GM18508 (cell line): ENCODE data around the gene SOX6.

Experiments
- ATAC-seq: cut with Tn5 transposase; IDR thresholded peaks from one replicate; pipeline ENCODE4 v1.9.1; 2021; ENCODE audit warnings: moderate number of reproducible peaks; ENCODE audit not compliant: insufficient read depth, unreplicated experiment

Gene SOX6

DNA sequence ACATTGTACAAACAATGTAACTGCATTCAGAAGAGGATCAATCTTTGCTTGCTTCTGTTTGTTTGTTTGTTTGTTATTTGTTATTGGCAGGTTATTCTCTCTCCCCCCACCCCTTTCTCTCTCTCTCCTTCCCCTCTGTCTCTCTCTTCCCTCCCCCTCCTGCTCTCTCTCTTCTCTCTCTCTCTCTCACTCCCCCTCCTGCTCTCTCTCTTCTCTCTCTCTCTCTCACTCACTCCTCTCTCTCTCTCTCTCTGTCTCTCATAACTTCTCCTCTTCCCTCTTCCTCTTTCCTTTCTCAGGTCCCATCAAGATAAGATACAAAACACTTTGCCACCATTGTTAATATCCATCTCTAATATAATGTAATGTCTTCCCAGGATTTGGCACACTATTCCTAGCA lies 236.3 kb downstream of the SOX6 start:
- no peak for ATAC-seq

DNA sequence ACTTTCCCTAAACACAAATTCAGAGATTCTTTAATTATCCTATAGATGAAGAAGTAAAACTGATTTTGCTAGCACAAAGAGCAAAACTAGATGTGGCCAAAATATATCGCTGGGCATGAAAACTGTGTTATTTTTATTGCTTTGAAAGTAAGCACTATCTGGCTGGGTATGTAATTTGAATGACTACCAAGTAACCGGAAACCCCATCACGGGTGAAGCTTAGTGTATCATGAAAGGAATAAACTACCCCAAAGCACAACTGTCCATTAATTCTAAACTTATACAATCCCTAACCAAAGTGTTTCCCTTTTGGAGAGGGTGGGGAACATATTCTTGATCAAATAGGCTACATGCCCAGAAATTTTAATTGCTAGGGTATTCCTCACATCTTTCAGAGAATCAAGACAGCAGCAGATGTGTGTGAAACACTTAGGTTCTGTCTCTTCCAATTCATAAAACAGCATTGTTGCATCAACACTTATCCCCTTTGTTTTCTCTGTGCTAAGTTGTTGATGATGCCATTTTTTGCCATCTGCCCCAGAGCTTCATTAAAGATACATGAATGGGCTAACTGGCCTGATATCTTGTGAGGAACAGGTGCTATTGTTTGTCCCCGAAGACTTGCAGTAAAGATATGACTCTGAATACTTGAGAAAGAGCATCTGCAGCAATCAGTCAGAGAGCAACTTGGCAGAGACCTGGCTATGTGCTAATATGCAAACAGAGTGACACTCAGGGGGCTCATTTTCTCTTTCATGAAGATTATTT lies 238.2 kb downstream of the SOX6 start:
- no peak for ATAC-seq

DNA sequence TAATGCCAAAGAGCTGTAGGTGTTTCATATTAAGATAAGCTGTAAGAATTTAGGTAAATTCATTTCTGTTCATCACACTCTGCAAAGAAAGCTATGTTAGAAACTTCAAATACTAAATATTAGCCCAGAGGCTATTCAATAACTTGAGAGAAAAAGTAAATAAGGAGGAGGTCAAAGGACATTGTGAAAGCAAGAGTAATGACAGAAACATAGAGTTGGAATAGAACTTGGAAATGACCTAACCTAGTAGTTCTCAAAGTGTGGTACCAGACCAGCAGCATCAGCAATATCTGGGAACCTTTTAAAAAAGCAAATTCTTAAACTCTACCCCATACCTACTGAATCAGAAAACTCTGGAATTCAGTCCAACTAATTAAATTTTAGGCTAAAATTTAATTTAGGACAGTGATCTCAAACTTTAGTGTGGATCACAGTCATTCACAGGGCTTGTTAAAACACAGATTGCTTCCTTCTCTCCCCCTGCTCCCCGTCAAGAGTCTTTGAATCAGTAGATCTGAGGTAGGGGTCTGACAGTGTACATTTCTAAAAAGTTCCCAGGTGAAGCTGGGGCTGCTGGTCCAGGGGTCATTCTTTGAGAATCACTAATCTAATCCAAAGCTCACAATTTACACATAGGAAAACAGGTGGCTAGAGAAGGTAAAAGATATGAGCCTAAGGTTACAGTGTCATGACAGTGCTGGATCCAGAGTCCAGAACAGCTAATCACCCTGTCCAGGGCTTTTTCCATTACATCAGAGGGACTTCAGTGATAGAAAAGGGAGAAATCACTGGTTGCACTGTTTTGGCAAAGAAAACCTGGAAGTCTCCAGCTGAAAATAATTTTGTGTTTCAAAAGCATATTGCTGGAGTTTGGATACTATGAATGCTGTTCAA lies 241.1 kb downstream of the SOX6 start:
- ATAC-seq: no peak

DNA sequence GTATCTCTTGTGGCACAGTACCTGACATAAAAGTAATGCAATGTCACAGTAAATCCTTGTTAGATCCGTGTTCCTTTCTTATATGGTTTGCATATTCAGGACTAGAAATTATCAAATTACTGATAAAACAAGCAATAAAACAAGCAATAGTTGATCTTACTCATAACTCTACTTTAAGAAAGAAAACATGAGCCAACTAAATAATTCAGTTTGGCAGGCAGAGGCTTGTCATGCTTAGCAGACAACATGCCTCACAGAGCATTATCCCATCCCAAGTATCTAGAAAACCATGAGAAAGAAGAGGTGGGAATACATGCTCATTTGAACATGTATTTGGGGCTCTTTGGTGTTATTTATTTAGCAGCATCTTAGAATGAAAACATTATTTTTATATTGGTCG lies 241.9 kb downstream of the SOX6 start:
- ATAC-seq: no peak

DNA sequence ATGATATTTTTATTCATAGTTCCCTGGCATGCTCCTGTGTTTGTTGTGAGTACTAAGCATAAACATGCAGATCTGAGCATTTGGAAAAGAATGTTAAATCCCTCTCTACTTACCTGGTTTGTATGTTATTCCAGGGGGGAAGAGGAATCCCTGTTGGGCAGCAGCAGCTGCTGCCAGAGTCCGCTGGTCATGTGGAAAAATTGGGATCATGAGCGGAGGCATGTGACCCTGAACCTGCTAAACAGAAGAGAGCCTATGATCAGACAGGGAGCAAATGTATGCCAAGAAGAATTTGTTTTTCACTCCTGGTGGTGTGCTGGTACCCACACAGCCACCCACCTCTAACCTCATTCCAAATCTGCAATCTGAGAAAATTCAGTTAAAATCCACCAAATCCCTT lies 244.7 kb downstream of the SOX6 start:
- ATAC-seq: no peak

DNA sequence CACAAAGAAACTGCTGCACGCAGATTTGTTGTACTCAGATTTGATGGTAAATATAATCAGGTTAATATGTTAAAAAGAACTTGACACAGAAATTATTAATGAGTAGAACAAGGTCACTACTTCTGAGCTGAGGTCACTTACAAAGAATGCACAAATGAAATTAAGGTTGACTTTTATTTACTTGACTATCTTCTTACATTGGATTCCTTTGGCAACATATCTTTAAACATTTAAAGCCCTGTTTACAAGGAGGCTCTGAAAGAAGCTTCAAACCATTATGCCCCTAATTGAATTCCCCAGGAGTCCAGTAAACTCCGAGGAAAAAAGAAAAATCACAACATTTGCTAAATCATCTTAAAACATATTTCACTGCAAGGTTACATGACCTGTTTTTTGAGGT lies 245.5 kb downstream of the SOX6 start:
- ATAC-seq: no peak

DNA sequence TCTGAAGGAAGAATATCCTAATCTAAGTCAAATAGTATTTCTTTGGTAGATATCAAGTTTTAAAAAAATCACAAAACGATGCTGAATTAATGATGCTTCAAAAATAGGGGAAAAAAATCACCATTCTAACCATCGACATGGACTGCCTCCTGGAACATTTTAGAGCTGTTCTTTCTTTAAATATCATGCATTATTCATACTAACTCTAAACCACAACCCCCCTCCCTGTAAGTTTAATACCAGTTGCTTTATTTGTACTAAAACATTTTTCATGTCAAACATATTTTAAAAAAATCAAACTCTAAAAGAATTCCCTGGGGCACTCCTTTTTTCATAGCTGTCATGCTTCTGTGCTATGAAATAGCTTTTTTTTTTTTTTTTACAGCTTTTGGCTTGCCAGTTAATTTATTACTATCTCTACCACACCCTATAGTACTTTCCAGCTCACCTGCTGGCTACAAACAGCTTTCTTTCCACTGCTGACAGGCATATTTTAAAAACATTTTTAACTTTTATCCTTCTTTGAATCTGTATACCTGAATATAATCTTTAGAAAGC lies 256.9 kb downstream of the SOX6 start:
- no peak for ATAC-seq

DNA sequence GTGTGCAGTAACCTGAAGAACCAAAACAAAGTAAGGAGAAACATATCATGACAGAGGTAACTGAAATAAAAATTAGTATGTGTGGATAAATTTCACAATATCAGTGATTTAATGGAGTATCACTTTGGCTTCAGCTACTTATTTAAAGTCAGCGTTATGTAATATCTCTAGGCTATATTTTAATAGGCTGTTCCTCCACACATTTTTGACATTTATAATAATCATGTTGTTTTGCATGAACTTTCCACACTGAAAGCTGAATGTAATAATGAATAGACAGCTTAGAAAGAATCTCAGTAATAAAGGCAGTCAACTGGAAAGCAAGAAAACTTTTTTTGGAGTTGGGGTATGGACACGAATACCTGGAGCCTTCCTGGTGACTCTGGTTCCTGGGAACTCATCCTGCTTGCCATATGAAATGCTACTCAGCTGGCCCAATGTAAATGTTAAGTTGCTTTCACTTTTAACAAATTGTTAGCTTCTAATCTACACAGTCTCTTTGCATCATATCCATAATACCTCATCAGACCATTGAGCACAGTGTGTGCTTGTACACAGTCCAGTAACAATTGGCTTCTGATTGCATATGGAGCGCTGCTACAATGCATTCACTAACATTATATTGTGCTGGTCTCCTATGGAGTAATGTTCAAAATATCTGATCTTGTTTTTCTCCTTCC lies 257.7 kb downstream of the SOX6 start:
- no peak for ATAC-seq

DNA sequence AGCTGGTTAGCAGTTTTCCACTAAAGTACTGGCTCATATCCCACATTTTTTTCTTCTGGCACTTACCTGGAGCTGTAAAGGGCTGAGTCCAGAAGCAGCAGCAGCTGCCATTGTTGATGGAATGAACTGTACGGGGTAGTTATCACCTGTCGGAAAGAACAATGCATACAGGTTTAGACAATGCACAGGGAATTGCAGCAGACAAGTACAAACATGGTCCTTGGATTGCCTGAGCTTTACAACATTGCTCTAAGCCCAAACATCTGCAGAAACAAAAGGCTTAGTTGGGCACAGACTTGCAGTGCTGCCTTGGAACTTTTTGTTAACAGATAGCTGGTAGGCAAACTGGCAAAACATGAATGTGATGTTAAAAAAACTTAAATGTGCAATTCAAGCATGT lies 258.8 kb downstream of the SOX6 start:
- no peak for ATAC-seq

DNA sequence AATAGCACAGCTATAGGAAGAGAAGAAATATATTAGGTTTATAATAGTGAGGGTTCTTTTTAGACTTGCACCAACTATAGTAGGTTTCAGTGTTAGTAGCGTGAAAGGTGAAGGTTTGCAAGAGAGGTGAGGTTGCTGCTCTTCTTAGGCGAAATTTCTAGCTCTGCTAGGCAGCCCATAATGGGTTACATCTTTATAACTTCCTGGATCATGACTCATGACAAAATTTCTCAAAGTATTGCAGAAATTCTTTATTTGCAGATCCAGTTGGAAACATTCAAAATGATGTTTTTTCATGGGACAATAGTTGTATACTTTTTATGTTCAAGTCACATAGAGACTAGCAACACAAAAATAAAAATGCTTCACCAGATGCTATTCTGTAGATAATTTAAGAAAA lies 260.0 kb downstream of the SOX6 start:
- ATAC-seq: no peak

DNA sequence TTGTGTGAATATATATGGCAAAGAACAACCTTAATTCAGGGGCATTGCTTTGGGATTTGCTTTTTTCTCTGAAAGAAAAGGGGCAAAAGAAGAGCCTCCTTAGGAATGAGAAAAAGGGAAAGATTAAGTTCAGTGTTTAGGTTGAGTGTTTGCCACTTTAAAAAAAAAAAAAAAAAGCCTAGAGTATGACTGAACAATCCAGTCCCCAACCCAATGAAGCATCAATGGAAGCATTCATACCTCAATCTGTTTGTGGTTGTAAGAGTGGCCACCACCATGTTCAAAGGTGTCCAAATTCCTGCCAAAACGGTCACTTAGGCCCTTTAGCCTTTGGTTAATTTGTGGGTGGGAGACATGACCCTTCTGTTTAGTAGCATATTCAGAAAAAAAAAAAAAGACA lies 260.6 kb downstream of the SOX6 start:
- no peak for ATAC-seq

DNA sequence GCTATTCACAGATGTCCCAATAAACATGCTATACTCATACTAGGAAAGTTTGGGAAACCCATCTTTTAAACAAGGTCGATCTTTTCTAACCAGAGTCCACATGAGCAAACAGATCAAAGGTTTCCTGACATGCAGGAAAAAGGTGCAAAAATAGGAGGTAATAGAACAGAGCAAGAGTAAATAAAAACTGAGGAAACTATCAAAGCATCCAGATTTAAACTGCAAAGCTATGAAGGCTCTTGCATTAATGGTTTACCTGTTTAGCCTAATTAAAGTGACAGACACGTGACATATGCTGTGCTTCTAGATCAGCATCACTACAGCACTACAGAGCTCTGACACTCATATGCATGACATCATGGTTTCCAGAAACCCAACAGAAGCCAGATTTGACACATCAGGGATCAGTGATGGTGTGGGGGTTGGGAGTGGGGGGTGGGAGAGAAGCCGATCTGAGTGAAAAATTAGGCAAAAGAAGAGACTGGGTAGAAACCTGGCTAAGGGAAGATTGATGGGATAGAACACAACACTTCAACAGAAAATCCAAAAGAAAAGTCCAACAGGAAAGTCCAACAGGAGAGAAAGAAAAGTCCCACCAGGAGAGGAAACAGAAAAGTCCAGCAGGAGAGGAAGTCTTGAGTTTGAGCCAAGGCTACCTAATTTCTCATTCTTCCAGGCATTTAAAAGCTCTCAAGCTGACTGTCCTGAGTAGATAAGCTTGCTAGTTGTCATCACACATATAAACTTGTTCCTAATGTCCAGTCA lies 262.3 kb downstream of the SOX6 start:
- no peak for ATAC-seq

DNA sequence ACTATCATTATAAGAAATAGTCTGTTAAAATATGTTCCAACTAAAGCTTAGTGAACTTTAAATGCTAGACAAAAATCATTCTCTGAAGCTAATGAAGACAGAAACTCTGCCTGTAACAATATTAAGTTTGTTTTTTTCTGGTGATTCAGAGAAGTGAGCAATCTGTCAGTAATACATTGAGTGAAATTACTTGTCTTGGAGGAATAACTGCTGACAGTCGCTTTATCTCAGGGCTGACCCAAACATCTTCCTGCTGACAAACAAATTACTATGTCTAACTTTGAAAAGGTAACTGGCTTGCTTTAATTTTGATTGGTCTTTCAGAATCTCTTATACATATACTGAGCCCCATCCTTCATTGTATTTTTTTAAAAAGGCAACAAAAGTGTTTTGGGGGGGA lies 264.5 kb downstream of the SOX6 start:
- no peak for ATAC-seq

DNA sequence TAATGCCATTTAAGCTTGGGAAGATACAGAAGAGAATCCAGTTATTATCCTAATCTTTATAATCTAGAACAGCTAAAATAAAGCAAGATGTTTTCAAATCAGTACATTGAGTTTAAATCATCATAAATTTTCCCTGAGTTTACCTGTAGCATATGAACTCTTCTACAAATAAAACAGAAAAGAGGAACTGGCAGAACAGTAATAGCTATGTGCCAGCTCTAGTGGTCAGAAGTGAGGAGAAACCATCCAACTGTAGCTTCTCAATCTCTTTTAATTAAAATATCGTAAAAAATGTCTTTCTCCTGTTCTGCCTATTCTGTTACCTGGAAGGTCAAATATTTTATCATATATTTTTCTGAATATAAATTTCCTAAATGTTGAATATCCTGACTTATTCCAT lies 266.9 kb downstream of the SOX6 start:
- no peak for ATAC-seq

DNA sequence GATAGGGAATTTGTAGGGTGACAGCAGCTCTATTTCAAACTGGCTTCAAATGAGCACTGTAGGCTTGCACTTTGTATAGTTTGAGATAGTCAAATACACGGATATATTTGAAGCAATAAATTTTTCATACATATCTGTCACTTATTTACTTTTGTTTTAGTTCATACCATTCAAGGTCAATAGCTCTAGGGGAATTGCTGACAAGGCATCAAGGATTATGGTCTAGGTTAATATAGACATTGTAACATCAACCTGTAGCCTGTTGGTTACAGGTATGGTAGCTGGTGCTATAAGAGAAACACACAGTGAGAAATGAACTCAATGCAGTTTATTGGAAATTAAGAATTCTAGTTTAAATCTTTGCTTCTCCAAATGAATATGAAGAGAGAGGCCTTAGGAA lies 267.6 kb downstream of the SOX6 start:
- ATAC-seq: no peak

DNA sequence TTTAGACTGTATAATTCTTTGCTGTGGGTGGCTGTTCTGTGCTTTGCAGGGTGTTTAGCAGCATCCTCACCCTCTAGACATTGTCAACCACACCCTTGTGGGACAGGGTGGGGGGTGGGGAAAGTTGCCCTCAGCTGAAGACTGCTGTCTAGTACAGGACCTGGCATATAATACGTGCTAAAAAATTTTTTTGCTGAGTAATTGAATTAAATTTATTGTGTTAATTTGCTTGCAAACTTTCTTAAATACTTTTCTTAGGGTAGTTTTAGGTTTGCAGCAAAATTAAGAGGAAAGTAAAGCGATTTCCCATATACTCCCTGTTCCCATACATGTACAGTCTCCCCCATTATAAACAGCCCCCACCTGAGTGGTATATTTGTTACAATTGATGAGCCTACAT lies 268.5 kb downstream of the SOX6 start:
- ATAC-seq: no peak

DNA sequence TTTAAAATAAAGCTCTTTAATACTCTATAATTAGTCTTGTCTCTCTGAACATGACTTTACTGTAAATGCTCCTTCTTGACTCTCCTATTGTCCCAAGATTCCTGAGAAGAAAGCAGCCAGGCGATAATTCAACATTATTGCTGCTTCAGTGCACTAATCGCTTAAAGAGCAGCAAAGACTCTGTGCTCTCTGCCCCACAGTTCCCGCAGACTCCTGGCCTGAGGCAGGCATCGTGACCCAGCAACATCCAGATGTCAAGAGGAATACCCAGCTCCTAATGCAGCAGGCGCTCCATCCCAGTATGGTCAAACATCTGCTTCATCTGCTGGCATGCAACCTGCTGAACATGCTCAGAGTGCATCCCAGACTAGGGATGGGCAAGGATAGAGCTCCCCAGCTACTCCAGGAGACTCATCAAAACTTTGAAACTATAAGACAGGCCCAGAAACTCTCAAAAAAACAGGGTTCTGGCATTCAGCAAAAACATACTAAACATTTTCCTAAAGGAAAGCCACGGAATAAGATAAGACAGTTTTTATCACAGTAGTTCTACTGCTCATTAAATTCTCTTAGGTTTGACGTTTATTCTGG lies 270.0 kb downstream of the SOX6 start:
- ATAC-seq: no peak

DNA sequence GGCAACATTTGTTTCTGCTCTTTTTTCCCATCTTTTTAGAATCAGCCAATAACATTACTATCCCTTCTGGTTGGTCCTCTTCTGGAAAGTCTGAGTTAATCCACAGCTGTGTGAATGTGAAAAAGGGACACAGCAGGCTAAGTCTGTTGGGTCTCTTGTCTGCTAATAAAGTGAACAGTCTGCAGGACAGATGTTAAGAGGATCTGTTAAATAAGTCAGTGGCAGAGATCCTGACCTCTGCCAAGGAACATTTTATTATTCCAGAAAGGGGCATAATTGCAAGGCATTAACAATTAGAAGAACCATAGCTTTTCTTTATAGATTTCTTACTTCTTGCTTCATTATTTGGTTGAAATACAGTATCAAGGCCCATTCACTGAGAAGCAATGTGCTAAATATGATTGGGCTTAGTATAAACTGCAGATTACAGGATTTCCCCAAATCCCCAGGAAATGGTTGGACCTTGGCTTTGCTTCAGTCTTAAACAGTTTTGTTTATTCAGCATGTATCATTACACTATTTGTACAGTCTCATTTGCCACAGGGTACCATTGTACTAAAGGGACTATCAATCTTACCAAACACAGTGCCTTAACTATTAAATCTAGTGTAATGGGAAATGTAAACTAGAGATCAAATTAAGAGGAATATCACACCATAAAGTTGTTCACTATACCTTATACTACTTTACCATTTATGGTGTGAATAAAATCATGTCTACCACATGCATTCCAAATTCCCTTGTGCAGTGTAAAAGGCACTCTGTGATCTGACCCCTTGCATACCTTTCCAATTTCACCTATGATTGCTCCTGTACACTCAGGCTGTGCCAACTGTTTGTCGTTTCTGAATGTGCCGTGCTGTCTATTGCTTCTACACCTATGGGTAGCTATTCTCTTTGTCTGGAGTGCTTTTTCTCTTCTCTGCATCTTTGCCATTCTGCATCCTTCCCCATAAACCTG lies 274.0 kb downstream of the SOX6 start:
- no peak for ATAC-seq
